ENCODE results near the gene TMEM135.
A peak's percentile ranks its signal among the peaks of the same experiment; 100 is the strongest.
"Not testable (repeated sequence)": the region's sequence is repeated elsewhere in the genome, so short reads cannot be mapped to it uniquely, and the experiment has no call there.

TMEM135 gene

GRCh38 chr11:87265132-87265531 lies 227.4 kb downstream of the TMEM135 start:
- no peak for DNase-seq

- DNase-seq, result no peak
These were observed 228.2 kb downstream of the TMEM135 start for GRCh38 chr11:87265979-87266378.

GRCh38 chr11:87266751-87267150 lies 229.0 kb downstream of the TMEM135 start:
- no peak for DNase-seq

GRCh38 chr11:87271951-87272350 lies 234.2 kb downstream of the TMEM135 start:
- DNase-seq, result not testable (repeated sequence)

GRCh38 chr11:87275176-87275575 lies 237.4 kb downstream of the TMEM135 start:
- DNase-seq, result no peak

- DNase-seq, result no peak
These were observed 242.4 kb downstream of the TMEM135 start for GRCh38 chr11:87280143-87280542.

- no peak for DNase-seq
These were observed 243.8 kb downstream of the TMEM135 start for GRCh38 chr11:87281496-87281895.

- no peak for DNase-seq
These were observed 246.6 kb downstream of the TMEM135 start for GRCh38 chr11:87284306-87284705.

GRCh38 chr11:87285674-87286073 lies 247.9 kb downstream of the TMEM135 start:
- not testable (repeated sequence) for DNase-seq

GRCh38 chr11:87286338-87286737 lies 248.6 kb downstream of the TMEM135 start:
- DNase-seq, result no peak

GRCh38 chr11:87290304-87290922 lies 252.7 kb downstream of the TMEM135 start:
- DNase-seq, result peak; percentile 9

- no peak for DNase-seq
These were observed 254.9 kb downstream of the TMEM135 start for GRCh38 chr11:87292598-87292997.

- DNase-seq, result no peak
These were observed 257.5 kb downstream of the TMEM135 start for GRCh38 chr11:87295237-87295636.

GRCh38 chr11:87296627-87297026 lies 258.9 kb downstream of the TMEM135 start:
- no peak for DNase-seq

- DNase-seq, result no peak
These were observed 260.4 kb downstream of the TMEM135 start for GRCh38 chr11:87298155-87298554.

- no peak for DNase-seq
These were observed 261.3 kb downstream of the TMEM135 start for GRCh38 chr11:87299041-87299481.

- no peak for DNase-seq
These were observed 263.1 kb downstream of the TMEM135 start for GRCh38 chr11:87300640-87301380.

GRCh38 chr11:87301785-87302540 lies 264.2 kb downstream of the TMEM135 start:
- no peak for DNase-seq

GRCh38 chr11:87304412-87304811 lies 266.7 kb downstream of the TMEM135 start:
- no peak for DNase-seq

GRCh38 chr11:87306262-87306851 lies 268.6 kb downstream of the TMEM135 start:
- no peak for DNase-seq

- no peak for DNase-seq
These were observed 269.4 kb downstream of the TMEM135 start for GRCh38 chr11:87307101-87307500.

- no peak for DNase-seq
These were observed 277.5 kb downstream of the TMEM135 start for GRCh38 chr11:87315229-87315628.

GRCh38 chr11:87316491-87316890 lies 278.8 kb downstream of the TMEM135 start:
- no peak for DNase-seq
